PC-9 (cell line): Measurements from ENCODE around the gene RXFP1.

Source experiments
- CTCF ChIP-seq: fragments of 200-600 bp; sonication (generic); conservative IDR thresholded peaks from 2 replicates; pipeline ENCODE4 v1.6.1; 2017; ENCODE audit warnings: mixed run types, antibody characterized with exemption, mild to moderate bottlenecking, moderate library complexity
- EZH2 ChIP-seq: fragments of 200-600 bp; sonication (generic); IDR thresholded peaks from 2 replicates; pipeline ENCODE4 v1.8.0; 2017; ENCODE audit warnings: antibody characterized with exemption, low read depth

- TF ChIP-seq CTCF (no peak), EZH2 (no peak)
Measured at GRCh38 chr4:158621729-158622128, 100.0 kb downstream of the RXFP1 start.
